Activated naive CD4-positive, alpha-beta T cell treated with anti-CD3 and anti-CD28 coated beads for 36 hours (primary cell): ENCODE results near the gene LMAN1L. TPM values are rescaled to one million over a fixed set of nuclear protein-coding genes. Genes with fewer than 3 reads are reported as not detected.

Experiments used
- CTCF ChIA-PET: fragments of 350-600 bp; sonication (Branson Sonifier 250); formaldehyde crosslinking; loops from one replicate; lab custom pipeline; 2021; ENCODE audit warnings: antibody characterized with exemption; lab: Charles Lee
- DNase-seq: peaks from one replicate; pipeline ENCODE4 v3.0.0-alpha.2; 2020
- H3K27ac Mint-ChIP-seq: one replicate; pipeline ENCODE4 v1.8.0; 2021; ENCODE audit warnings: mild to moderate bottlenecking, mixed read lengths
- H3K27me3 Mint-ChIP-seq: one replicate; pipeline ENCODE4 v1.8.0; 2021; ENCODE audit warnings: low read depth, mixed read lengths
- H3K36me3 Mint-ChIP-seq: one replicate; pipeline ENCODE4 v1.8.0; 2021; ENCODE audit warnings: low read depth, mixed read lengths
- H3K4me1 Mint-ChIP-seq: one replicate; pipeline ENCODE4 v1.8.0; 2021; ENCODE audit warnings: low read depth, mixed read lengths
- H3K4me3 Mint-ChIP-seq: one replicate; pipeline ENCODE4 v1.8.0; 2021; ENCODE audit warnings: mild to moderate bottlenecking, moderate library complexity, mixed read lengths
- H3K9me3 Mint-ChIP-seq: one replicate; pipeline ENCODE4 v1.8.0; 2021; ENCODE audit warnings: mixed read lengths
- intact Hi-C: fragments of 100-400 bp; cut with micrococcal nuclease; formaldehyde crosslinking; loops from one replicate; pipeline ENCODE4 v1.15.1; 2023
- total RNA-seq, 2 experiments: library from RNA; stranded (reverse); gene quantifications; one replicate each; pipeline ENCODE4 v1.2.3, GENCODE V29; 2021

LMAN1L gene
- total RNA-seq, 2 experiments from 2014 or later: not detected

- intact Hi-C loops: no loop called here
- CTCF ChIA-PET: interaction anchor here (0.7 to 5.4 kb wide), 6 partner anchors 9 to 174 kb away, joined by 3 to 32 read pairs (median 5); no protein-coding TSS in a partner anchor
- H3K4me3 Mint-ChIP-seq: no peak overlapping the region
Measured at GRCh38 chr15:74808840-74809229, 3.8 kb upstream of the LMAN1L start.

GRCh38 chr15:74809242-74809641, 3.4 kb upstream of the LMAN1L start:
- CTCF ChIA-PET: interaction anchor here (0.7 to 5.4 kb wide), 5 partner anchors 10 to 175 kb away, joined by 4 to 32 read pairs (median 6); no protein-coding TSS in a partner anchor
- Mint-ChIP-seq H3K27me3 (no peaks in the 10 kb centered on the region), H3K27ac (no peak overlapping the region), H3K36me3 (peaks cover 8% of the 10 kb centered on the region), H3K4me3 (no peak overlapping the region), H3K4me1 (peaks cover 24% of the 10 kb centered on the region), H3K9me3 (no peaks in the 10 kb centered on the region)
- no peak for DNase-seq
- intact Hi-C loops: no loop called here

More at GRCh38 chr15:74808840-74809229, 3.8 kb upstream of the LMAN1L start:
- Mint-ChIP-seq H3K36me3 (peaks cover 12% of the 10 kb centered on the region), H3K27ac (no peak overlapping the region), H3K4me1 (peaks cover 27% of the 10 kb centered on the region), H3K9me3 (no peaks in the 10 kb centered on the region), H3K27me3 (no peaks in the 10 kb centered on the region)
- no peak for DNase-seq

GRCh38 chr15:74809956-74810355, 2.7 kb upstream of the LMAN1L start:
- no peak for DNase-seq
- Mint-ChIP-seq H3K9me3 (no peaks in the 10 kb centered on the region), H3K36me3 (peaks cover 1% of the 10 kb centered on the region), H3K4me1 (peaks cover 21% of the 10 kb centered on the region), H3K27ac (no peak overlapping the region), H3K27me3 (no peaks in the 10 kb centered on the region), H3K4me3 (no peak overlapping the region)
- CTCF ChIA-PET: interaction anchor here (1.8 to 5.4 kb wide), 3 partner anchors 11 to 175 kb away, joined by 4 to 32 read pairs (median 8); no protein-coding TSS in a partner anchor
- intact Hi-C loops: no loop called here

DNA sequence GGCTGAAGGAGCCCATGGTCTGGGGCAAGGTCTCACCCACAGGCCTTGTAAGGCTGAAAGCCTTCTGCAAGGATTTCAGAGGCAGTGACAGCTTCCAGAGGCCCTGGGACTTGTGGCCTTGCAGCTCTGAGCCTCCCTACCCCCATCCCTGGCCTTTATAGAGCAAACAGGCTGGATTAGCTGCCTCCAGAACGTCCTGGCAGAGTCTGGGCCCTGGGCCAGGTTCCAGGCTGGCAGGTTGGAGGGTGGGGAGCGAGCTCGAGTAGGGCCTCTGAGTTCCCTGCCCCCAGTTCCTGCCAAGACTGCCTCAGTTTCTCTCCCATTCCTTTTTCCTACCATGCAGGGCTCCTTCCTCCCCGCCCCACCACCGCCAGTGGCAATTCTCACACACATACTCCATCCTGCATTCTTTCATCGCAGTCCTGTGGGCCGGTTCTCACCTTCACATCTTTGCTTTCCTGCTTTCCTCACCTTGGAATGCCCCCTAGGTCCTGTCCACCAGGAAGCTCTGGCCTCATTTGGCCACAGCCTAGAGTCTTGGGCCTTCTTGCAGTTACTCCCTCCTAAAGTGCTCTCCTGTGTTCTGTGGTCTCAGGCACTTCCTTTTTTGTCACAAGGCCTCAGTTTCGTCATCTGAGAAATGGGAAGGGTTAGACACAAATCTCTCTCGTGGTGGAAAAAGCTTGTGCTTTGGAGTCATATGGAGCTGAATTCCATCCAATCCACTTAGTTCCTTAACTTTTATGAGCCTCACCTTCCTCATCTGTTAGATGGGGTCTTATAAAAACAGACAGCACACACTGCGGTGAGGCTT, 2.7 kb downstream of the LMAN1L start:
- DNase-seq: no peak
- Mint-ChIP-seq H3K4me3 (no peak overlapping the region), H3K27me3 (no peaks in the 10 kb centered on the region), H3K27ac (no peak overlapping the region), H3K9me3 (no peaks in the 10 kb centered on the region), H3K36me3 (no peaks in the 10 kb centered on the region), H3K4me1 (peaks cover 5% of the 10 kb centered on the region)
- intact Hi-C loops: no loop called here
- CTCF ChIA-PET: interaction anchor here (0.7 to 1.1 kb wide), 3 partner anchors 16 to 187 kb away, joined by 3 to 7 read pairs (median 4); no protein-coding TSS in a partner anchor

DNA sequence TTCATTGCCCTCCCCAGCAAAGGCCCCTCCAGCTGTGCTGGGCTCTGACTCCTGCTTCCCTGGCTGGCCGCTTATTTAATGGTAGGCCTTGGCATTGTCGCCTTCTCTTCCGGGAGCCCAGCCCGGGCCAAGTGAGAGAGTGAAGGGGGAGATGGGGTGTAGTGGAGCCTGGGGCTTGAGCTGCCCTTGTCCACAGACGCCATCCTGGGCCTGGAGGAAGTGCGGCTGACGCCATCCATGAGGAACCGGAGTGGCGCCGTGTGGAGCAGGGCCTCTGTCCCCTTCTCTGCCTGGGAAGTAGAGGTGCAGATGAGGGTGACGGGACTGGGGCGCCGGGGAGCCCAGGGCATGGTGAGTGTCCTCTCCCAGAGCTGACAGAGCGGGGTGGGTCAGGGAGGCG, 3.3 kb downstream of the LMAN1L start:
- no peak for DNase-seq
- no peak overlapping the region for H3K27ac Mint-ChIP-seq
- H3K27me3 Mint-ChIP-seq: no peaks in the 10 kb centered on the region
- H3K4me1 Mint-ChIP-seq: peaks cover 5% of the 10 kb centered on the region
- no peak overlapping the region for H3K4me3 Mint-ChIP-seq
- intact Hi-C loops: no loop called here
- no peaks in the 10 kb centered on the region for H3K9me3 Mint-ChIP-seq
- CTCF ChIA-PET: interaction anchor here (0.7 to 1.0 kb wide), 2 partner anchors 15 to 187 kb away, joined by 3 to 4 read pairs; no protein-coding TSS in a partner anchor
- H3K36me3 Mint-ChIP-seq: no peaks in the 10 kb centered on the region

- intact Hi-C loops: no loop called here
- Mint-ChIP-seq H3K4me3 (no peak overlapping the region), H3K27ac (no peak overlapping the region), H3K4me1 (peaks cover 5% of the 10 kb centered on the region), H3K27me3 (no peaks in the 10 kb centered on the region), H3K36me3 (no peaks in the 10 kb centered on the region), H3K9me3 (no peaks in the 10 kb centered on the region)
- DNase-seq: no peak
- CTCF ChIA-PET: interaction anchor here (0.6 kb wide), 1 partner anchor 252 kb away, joined by 3 read pairs; no protein-coding TSS in a partner anchor
Measured at GRCh38 chr15:74816624-74817369, 4.2 kb downstream of the LMAN1L start.

- H3K4me1 Mint-ChIP-seq: peaks cover 5% of the 10 kb centered on the region
- no peak overlapping the region for H3K4me3 Mint-ChIP-seq
- no peaks in the 10 kb centered on the region for H3K36me3 Mint-ChIP-seq
- H3K27me3 Mint-ChIP-seq: no peaks in the 10 kb centered on the region
- intact Hi-C loops: no loop called here
- CTCF ChIA-PET: interaction anchor here (0.6 kb wide), 1 partner anchor 252 kb away, joined by 3 read pairs; no protein-coding TSS in a partner anchor
- no peak overlapping the region for H3K27ac Mint-ChIP-seq
- no peaks in the 10 kb centered on the region for H3K9me3 Mint-ChIP-seq
- DNase-seq: no peak
Measured at GRCh38 chr15:74817370-74817737, 4.7 kb downstream of the LMAN1L start.

DNA sequence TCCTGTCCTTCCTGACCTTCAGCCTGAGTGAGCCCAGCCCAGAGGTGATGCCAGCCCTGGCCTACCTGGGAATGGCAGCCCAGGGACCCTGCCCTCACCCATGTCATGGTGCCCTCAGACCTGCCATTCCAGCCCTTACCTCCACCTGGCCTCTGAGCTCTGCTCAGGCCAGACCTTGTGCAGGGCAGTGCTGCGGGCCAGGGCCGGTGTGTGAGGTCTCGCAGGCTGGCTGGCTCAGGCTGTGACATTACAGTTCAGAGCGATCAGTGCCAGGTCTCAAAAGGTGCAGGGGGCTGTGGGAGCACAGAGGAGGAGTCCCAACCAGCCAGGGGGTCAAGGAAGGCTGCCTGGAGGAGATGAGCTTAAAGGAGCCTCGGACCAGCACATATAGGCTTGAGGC, 7.4 kb downstream of the LMAN1L start:
- DNase-seq: no peak
- no peak overlapping the region for H3K4me3 Mint-ChIP-seq
- intact Hi-C loops: no loop called here
- CTCF ChIA-PET: interaction anchor here (0.6 to 1.4 kb wide), 2 partner anchors 14 to 213 kb away, joined by 4 to 6 read pairs; no protein-coding TSS in a partner anchor
- no peaks in the 10 kb centered on the region for H3K36me3 Mint-ChIP-seq
- peaks cover 5% of the 10 kb centered on the region for H3K4me1 Mint-ChIP-seq
- no peak overlapping the region for H3K27ac Mint-ChIP-seq
- H3K27me3 Mint-ChIP-seq: no peaks in the 10 kb centered on the region
- no peaks in the 10 kb centered on the region for H3K9me3 Mint-ChIP-seq

DNA sequence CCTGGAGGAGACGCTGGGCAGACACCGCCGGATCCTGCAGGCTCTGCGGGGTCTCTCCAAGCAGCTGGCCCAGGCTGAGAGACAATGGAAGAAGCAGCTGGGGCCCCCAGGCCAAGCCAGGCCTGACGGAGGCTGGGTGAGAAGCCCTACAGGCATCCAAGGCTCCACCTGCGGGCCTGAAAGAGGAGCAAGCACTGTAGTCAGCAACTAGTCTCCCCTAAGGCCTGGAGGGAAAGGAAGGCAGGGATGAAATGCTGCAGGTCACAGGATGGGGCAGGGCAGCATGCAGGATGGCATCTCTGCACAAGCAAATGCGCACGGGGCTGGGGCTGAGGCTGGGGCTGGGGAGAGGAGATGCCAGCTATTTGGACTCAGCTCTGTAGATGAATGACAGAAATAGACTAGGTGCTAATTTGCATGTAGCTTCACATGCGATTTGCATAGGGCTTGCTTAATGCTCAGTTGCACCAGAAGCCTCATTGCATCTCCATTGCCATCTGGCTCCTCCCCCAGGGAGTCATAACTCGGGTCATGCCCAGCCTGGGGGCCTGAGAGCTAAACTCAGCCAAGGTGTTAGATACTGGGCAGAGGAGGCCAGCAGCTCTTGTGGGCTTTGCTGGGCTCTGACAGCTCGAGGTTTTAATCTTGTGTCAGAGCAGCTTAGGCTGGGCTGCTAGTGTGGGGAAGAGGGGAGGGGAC, 8.6 kb downstream of the LMAN1L start:
- no peaks in the 10 kb centered on the region for H3K27me3 Mint-ChIP-seq
- no peak for DNase-seq
- H3K4me1 Mint-ChIP-seq: peaks cover 5% of the 10 kb centered on the region
- H3K4me3 Mint-ChIP-seq: no peak overlapping the region
- H3K27ac Mint-ChIP-seq: no peak overlapping the region
- intact Hi-C loops: no loop called here
- CTCF ChIA-PET: interaction anchor here (1.4 kb wide), 1 partner anchor 12 kb away, joined by 4 read pairs; no protein-coding TSS in a partner anchor
- H3K36me3 Mint-ChIP-seq: no peaks in the 10 kb centered on the region
- H3K9me3 Mint-ChIP-seq: no peaks in the 10 kb centered on the region

GRCh38 chr15:74821790-74822158, 9.1 kb downstream of the LMAN1L start:
- Mint-ChIP-seq H3K4me1 (peaks cover 5% of the 10 kb centered on the region), H3K36me3 (no peaks in the 10 kb centered on the region), H3K4me3 (no peak overlapping the region), H3K27ac (no peak overlapping the region), H3K9me3 (no peaks in the 10 kb centered on the region), H3K27me3 (peaks cover 3% of the 10 kb centered on the region)
- CTCF ChIA-PET: no interaction called here
- DNase-seq: no peak
- intact Hi-C loops: no loop called here

DNA sequence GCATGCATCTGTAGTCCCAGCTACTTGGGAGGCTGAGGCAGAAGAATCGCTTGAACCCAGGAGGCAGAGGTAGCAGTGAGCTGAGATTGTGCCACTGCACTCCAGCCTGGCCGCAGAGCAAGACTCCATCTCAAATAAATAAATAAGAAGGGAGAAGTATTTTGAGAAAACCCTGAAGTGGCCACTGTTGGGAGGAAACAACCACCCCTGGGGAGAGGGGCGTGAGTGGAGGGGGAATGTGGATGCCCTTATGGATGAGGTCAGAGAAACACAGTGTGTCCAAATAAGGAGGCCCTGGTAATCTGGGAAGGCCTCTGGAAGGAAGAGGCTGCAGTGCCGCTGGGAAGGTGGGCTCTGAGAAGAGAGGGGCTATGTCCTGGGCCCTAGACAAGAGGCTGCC, 9.6 kb downstream of the LMAN1L start:
- no peaks in the 10 kb centered on the region for H3K9me3 Mint-ChIP-seq
- H3K4me1 Mint-ChIP-seq: peaks cover 5% of the 10 kb centered on the region
- peaks cover 8% of the 10 kb centered on the region for H3K27me3 Mint-ChIP-seq
- intact Hi-C loops: no loop called here
- H3K36me3 Mint-ChIP-seq: no peaks in the 10 kb centered on the region
- no peak overlapping the region for H3K27ac Mint-ChIP-seq
- CTCF ChIA-PET: no interaction called here
- DNase-seq: no peak
- no peak overlapping the region for H3K4me3 Mint-ChIP-seq

GRCh38 chr15:74823324-74823723, 10.7 kb downstream of the LMAN1L start:
- Mint-ChIP-seq H3K4me3 (no peak overlapping the region), H3K36me3 (no peaks in the 10 kb centered on the region), H3K27ac (no peak overlapping the region), H3K27me3 (peaks cover 18% of the 10 kb centered on the region), H3K4me1 (peaks cover 5% of the 10 kb centered on the region), H3K9me3 (no peaks in the 10 kb centered on the region)
- CTCF ChIA-PET: interaction anchor here (1.4 to 1.6 kb wide), 3 partner anchors 14 to 192 kb away, joined by 3 to 5 read pairs (median 3); no protein-coding TSS in a partner anchor
- no peak for DNase-seq
- intact Hi-C loops: no loop called here
